NCI-H2029 treated with DMSO at 0.1 percent for 48 hours (cell line): ENCODE results near the gene ZDHHC8.

Experiments
- DNase-seq: peaks from one replicate; lab custom pipeline; 2025; lab: John Stamatoyannopoulos, UW

Gene ZDHHC8

GRCh38 chr22:20160041-20160440 lies 28.4 kb downstream of the ZDHHC8 start:
- no peak for DNase-seq

- DNase-seq = no peak
Measured at GRCh38 chr22:20164863-20165262, 33.3 kb downstream of the ZDHHC8 start.

GRCh38 chr22:20165421-20165820 lies 33.8 kb downstream of the ZDHHC8 start:
- no peak for DNase-seq

- no peak for DNase-seq
Measured at GRCh38 chr22:20165913-20166312, 34.3 kb downstream of the ZDHHC8 start.

- no peak for DNase-seq
Measured at GRCh38 chr22:20166703-20167102, 35.1 kb downstream of the ZDHHC8 start.

- DNase-seq = no peak
Measured at GRCh38 chr22:20167643-20168322, 36.2 kb downstream of the ZDHHC8 start.

GRCh38 chr22:20169253-20169822 lies 37.7 kb downstream of the ZDHHC8 start:
- DNase-seq = no peak

- no peak for DNase-seq
Measured at GRCh38 chr22:20170170-20170569, 38.6 kb downstream of the ZDHHC8 start.

GRCh38 chr22:20171288-20172140 lies 39.9 kb downstream of the ZDHHC8 start:
- DNase-seq = no peak

- DNase-seq = no peak
Measured at GRCh38 chr22:20172141-20172613, 40.6 kb downstream of the ZDHHC8 start.

GRCh38 chr22:20173246-20173645 lies 41.6 kb downstream of the ZDHHC8 start:
- no peak for DNase-seq

GRCh38 chr22:20173772-20174171 lies 42.2 kb downstream of the ZDHHC8 start:
- no peak for DNase-seq

GRCh38 chr22:20174785-20175596 lies 43.4 kb downstream of the ZDHHC8 start:
- no peak for DNase-seq

- DNase-seq = no peak
Measured at GRCh38 chr22:20175597-20175900, 43.9 kb downstream of the ZDHHC8 start.

GRCh38 chr22:20176421-20177085 lies 44.9 kb downstream of the ZDHHC8 start:
- no peak for DNase-seq

GRCh38 chr22:20177217-20177911 lies 45.8 kb downstream of the ZDHHC8 start:
- DNase-seq = no peak

- no peak for DNase-seq
Measured at GRCh38 chr22:20178075-20178914, 46.7 kb downstream of the ZDHHC8 start.

GRCh38 chr22:20178915-20179227 lies 47.3 kb downstream of the ZDHHC8 start:
- DNase-seq = no peak

- no peak for DNase-seq
Measured at GRCh38 chr22:20179455-20180244, 48.0 kb downstream of the ZDHHC8 start.

- DNase-seq = no peak
Measured at GRCh38 chr22:20180245-20180630, 48.6 kb downstream of the ZDHHC8 start.
